ENCODE measurements around the gene MKLN1. TPM values are rescaled to one million over a fixed set of nuclear protein-coding genes. Genes with fewer than 3 reads are reported as not detected.

Gene MKLN1
- total RNA-seq, 1 donor from 2014 or later = 66.0 TPM

- TF ChIP-seq CTCF (IDR thresholded peaks at IDR 0.05) = no peak
- H3K27ac ChIP-seq = no peak overlapping the region
- no peak for DNase-seq
- no peaks in the 10 kb centered on the region for H3K4me1 ChIP-seq
- intact Hi-C loops (cut with DNase I) = no loop called here
- no peak overlapping the region for H3K4me3 ChIP-seq
- no peaks in the 10 kb centered on the region for H3K9me3 ChIP-seq
- H3K27me3 ChIP-seq = no peaks in the 10 kb centered on the region
- H3K36me3 ChIP-seq = no peaks in the 10 kb centered on the region
- ATAC-seq = no peak
These were observed 201.9 kb downstream of the MKLN1 start for GRCh38 chr7:131529617-131530016.

GRCh38 chr7:131530137-131530536, 202.5 kb downstream of the MKLN1 start:
- intact Hi-C loops (cut with DNase I) = no loop called here
- Histone ChIP-seq H3K9me3 (no peaks in the 10 kb centered on the region), H3K36me3 (no peaks in the 10 kb centered on the region), H3K27me3 (no peaks in the 10 kb centered on the region), H3K27ac (no peak overlapping the region), H3K4me1 (no peaks in the 10 kb centered on the region), H3K4me3 (no peak overlapping the region)
- DNase-seq (no peak), ATAC-seq (no peak)
- TF ChIP-seq CTCF (IDR thresholded peaks at IDR 0.05) = no peak

- no peaks in the 10 kb centered on the region for H3K4me1 ChIP-seq
- intact Hi-C loops (cut with DNase I) = no loop called here
- H3K4me3 ChIP-seq = no peak overlapping the region
- no peaks in the 10 kb centered on the region for H3K9me3 ChIP-seq
- no peaks in the 10 kb centered on the region for H3K36me3 ChIP-seq
- no peaks in the 10 kb centered on the region for H3K27me3 ChIP-seq
- no peak for TF ChIP-seq CTCF (IDR thresholded peaks at IDR 0.05)
- ATAC-seq (no peak), DNase-seq (no peak)
- peak overlapping the region; percentile 17 for H3K27ac ChIP-seq
These were observed 205.0 kb downstream of the MKLN1 start for GRCh38 chr7:131532570-131533091.

- DNase-seq = no peak
These were observed 205.5 kb downstream of the MKLN1 start for GRCh38 chr7:131533151-131533559.

GRCh38 chr7:131533566-131534561, 206.2 kb downstream of the MKLN1 start:
- no peak for ATAC-seq
- Histone ChIP-seq H3K27ac (peak overlapping the region; percentile 6), H3K4me3 (no peak overlapping the region), H3K9me3 (no peaks in the 10 kb centered on the region), H3K36me3 (no peaks in the 10 kb centered on the region), H3K27me3 (no peaks in the 10 kb centered on the region), H3K4me1 (no peaks in the 10 kb centered on the region)
- intact Hi-C loops (cut with DNase I) = no loop called here
- no peak for TF ChIP-seq CTCF (IDR thresholded peaks at IDR 0.05)
- no peak for DNase-seq

More at GRCh38 chr7:131533151-131533559, 205.5 kb downstream of the MKLN1 start:
- H3K9me3 ChIP-seq = no peaks in the 10 kb centered on the region
- H3K4me3 ChIP-seq = no peak overlapping the region
- H3K27ac ChIP-seq = peak overlapping the region; percentile 17
- H3K36me3 ChIP-seq = no peaks in the 10 kb centered on the region
- H3K4me1 ChIP-seq = no peaks in the 10 kb centered on the region
- ATAC-seq = peak; percentile 33
- intact Hi-C loops (cut with DNase I) = no loop called here
- no peaks in the 10 kb centered on the region for H3K27me3 ChIP-seq
- TF ChIP-seq CTCF (IDR thresholded peaks at IDR 0.05) = no peak
